ENCODE results near the gene IL17C.

DNA sequence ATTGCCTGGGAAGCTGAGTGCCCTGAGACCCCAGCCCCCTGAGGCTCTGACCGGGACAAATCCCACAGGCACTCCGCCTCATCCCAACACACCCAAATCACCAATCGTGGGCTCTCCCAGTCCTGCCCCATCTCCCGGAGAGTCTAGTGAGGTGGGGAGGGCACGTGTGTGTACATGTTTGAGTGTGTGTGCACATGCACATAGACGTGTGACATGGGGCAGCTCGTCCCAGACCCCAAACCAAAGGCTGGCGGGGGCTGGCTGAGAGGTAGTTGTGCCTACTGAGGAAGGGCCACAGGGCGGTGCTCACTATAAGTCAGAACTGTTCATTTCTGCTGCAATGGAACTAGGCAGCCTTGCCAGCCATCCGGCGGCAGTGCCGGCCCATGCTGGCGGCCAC lies 39.3 kb downstream of the IL17C start:
- no peak for TF ChIP-seq EP300 (IDR thresholded peaks at IDR 0.05; ENCODE audit: borderline replicate concordance in 1 of 2, low read depth in 2 of 2, low read length in 2 of 2)
- no peak for TF ChIP-seq BRCA1 (IDR thresholded peaks at IDR 0.05; ENCODE audit: low read depth, low read length)
- TF ChIP-seq POLR2AphosphoS5 (IDR thresholded peaks at IDR 0.05; ENCODE audit: low read depth, low read length) = no peak
- TF ChIP-seq POLR2A (IDR thresholded peaks at IDR 0.05; ENCODE audit: control extremely low read depth in 1 of 2, low read depth in 2 of 2, low read length in 2 of 2) = no peak
- no peak for TF ChIP-seq CTCF (IDR thresholded peaks at IDR 0.05; ENCODE audit: control extremely low read depth in 1 of 3, insufficient read depth in 1 of 3, low read depth in 1 of 3, low read length in 3 of 3)
- TF ChIP-seq ZNF274 (IDR thresholded peaks at IDR 0.05; ENCODE audit: borderline replicate concordance, extremely low read depth, low read length) = no peak
- TF ChIP-seq HDAC6 (IDR thresholded peaks at IDR 0.05; ENCODE audit: low read depth, low read length) = no peak
- no peak for TF ChIP-seq SP1 (IDR thresholded peaks at IDR 0.05; ENCODE audit: low read depth, low read length)
- TF ChIP-seq TAF1 (IDR thresholded peaks at IDR 0.05; ENCODE audit: low read depth, low read length) = no peak
- TF ChIP-seq, protein P1, sequence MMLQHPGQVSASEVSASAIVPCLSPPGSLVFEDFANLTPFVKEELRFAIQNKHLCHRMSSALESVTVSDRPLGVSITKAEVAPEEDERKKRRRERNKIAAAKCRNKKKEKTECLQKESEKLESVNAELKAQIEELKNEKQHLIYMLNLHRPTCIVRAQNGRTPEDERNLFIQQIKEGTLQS (IDR thresholded peaks at IDR 0.05; ENCODE audit: insufficient read depth, low read depth, low read length) = no peak
- no peak for TF ChIP-seq EGR1 (IDR thresholded peaks at IDR 0.05; ENCODE audit: borderline replicate concordance, low read depth, low read length)

Measured in H1 (cell line).